GM12878 (cell line): ENCODE data around the gene SLAMF1. TPM values are rescaled to one million over a fixed set of nuclear protein-coding genes. Genes with fewer than 3 reads are reported as not detected.
A peak's percentile ranks its signal among the peaks of the same experiment; 100 is the strongest.

Experiments used
- CHD2 ChIP-seq: IDR thresholded peaks from 2 replicates; pipeline ENCODE4 v1.6.1; 2011; ENCODE audit warnings: low read depth, low read length, improper control_type of control experiment, borderline replicate concordance
- FOS ChIP-seq: IDR thresholded peaks from 3 replicates; pipeline ENCODE4 v1.6.1; 2011; ENCODE audit warnings: borderline replicate concordance; ENCODE audit not compliant: insufficient read length; ENCODE audit errors: extremely low read depth
- HDAC2 ChIP-seq: fragments of 200-600 bp; sonication (generic); IDR thresholded peaks from 2 replicates; pipeline ENCODE4 v1.6.1; 2017
- IKZF2 ChIP-seq, 2 experiments: fragments of 450-650 bp; IDR thresholded peaks; 2 replicates each; pipeline ENCODE4 v1.6.1; 2017; ENCODE audit warnings: mild to moderate bottlenecking in 2 of 2, moderate library complexity in 2 of 2
- MXI1 ChIP-seq: fragments of 150-350 bp; IDR thresholded peaks from 2 replicates; pipeline ENCODE4 v1.6.1; 2011; ENCODE audit warnings: low read depth, mild to moderate bottlenecking, inconsistent platforms, low read length, improper control_type of control experiment
- MYB ChIP-seq: fragments of 150-350 bp; IDR thresholded peaks from 2 replicates; pipeline ENCODE4 v1.6.1; 2014; ENCODE audit warnings: mild to moderate bottlenecking, low read depth, low read length, borderline replicate concordance
- NBN ChIP-seq: fragments of 450-650 bp; IDR thresholded peaks from 2 replicates; pipeline ENCODE4 v1.6.1; 2016
- POLR2A ChIP-seq: IDR thresholded peaks from 2 replicates; pipeline ENCODE4 v1.6.1; 2011; ENCODE audit warnings: low read depth, mild to moderate bottlenecking, low read length
- RAD51 ChIP-seq: fragments of 450-650 bp; IDR thresholded peaks from 2 replicates; pipeline ENCODE4 v1.6.1; 2016; ENCODE audit warnings: moderate library complexity, mild to moderate bottlenecking, inconsistent platforms
- RCOR1 ChIP-seq: conservative IDR thresholded peaks from 2 replicates; pipeline ENCODE4 v1.6.1; 2012; ENCODE audit warnings: low read depth, low read length, improper control_type of control experiment
- SIN3A ChIP-seq: IDR thresholded peaks from 2 replicates; pipeline ENCODE4 v1.6.1; 2012; ENCODE audit warnings: low read depth, low read length, improper control_type of control experiment
- STAT3 ChIP-seq: IDR thresholded peaks from 2 replicates; pipeline ENCODE4 v1.6.1; 2011; ENCODE audit warnings: low read depth, low read length, improper control_type of control experiment
- TBL1XR1 ChIP-seq: IDR thresholded peaks from 2 replicates; pipeline ENCODE4 v1.6.1; 2012; ENCODE audit warnings: low read depth, low read length, improper control_type of control experiment
- TCF12 ChIP-seq: IDR thresholded peaks from 2 replicates; pipeline ENCODE4 v1.6.1; 2011; ENCODE audit warnings: low read depth, mild to moderate bottlenecking, low read length
- YBX1 ChIP-seq: fragments of 450-650 bp; IDR thresholded peaks from 2 replicates; pipeline ENCODE4 v1.6.1; 2016; ENCODE audit warnings: antibody characterized with exemption
- polyA plus RNA-seq, 11 experiments: library from polyadenylated mRNA; depleted of rRNA in 4 of 11; unstranded in 6 of 11; stranded (reverse) in 5 of 11; fragments of >200 nt; fragmentation: Nextera tagmentation in 4 of 11; fragmentation: Illumina TruSeq in 1 of 11; extraction: Ambion mirVana in 4 of 11; extraction: Trizol in 1 of 11; gene quantifications; 1 replicate in 1 of 11; 2 replicates in 10 of 11; pipeline versions ENCODE4 v1.2.1 to v1.2.3, GENCODE V29; 2011 to 2016; ENCODE audit warnings: inconsistent platforms in 2 of 11, missing spikeins in 2 of 11, low read depth in 1 of 11
- total RNA-seq, 4 experiments: library from RNA; depleted of rRNA in 3 of 4; stranded (reverse); fragments of >200 nt in 3 of 4; fragmentation: Illumina TruSeq in 1 of 4; extraction: Trizol in 1 of 4; gene quantifications; 2 replicates each; pipeline versions ENCODE4 v1.2.1 to v1.2.3, GENCODE V29; 2013 to 2021
- TF ChIP-seq, protein P1 (sequence below): fragments of 450-650 bp; IDR thresholded peaks from 2 replicates; pipeline ENCODE4 v1.6.1; 2018; ENCODE audit warnings: mild to moderate bottlenecking, low read depth, moderate library complexity; ENCODE audit not compliant: partially characterized antibody
- TF ChIP-seq, protein P2 (sequence below): fragments of 450-650 bp; formaldehyde crosslinking; IDR thresholded peaks from 2 replicates; pipeline ENCODE4 v1.4.0; 2022; ENCODE audit warnings: mild to moderate bottlenecking, moderate library complexity
- TF ChIP-seq, protein P3 (sequence below): IDR thresholded peaks from 2 replicates; pipeline ENCODE4 v1.6.1; 2011; ENCODE audit warnings: low read depth, mild to moderate bottlenecking, low read length, moderate library complexity, borderline replicate concordance; ENCODE audit errors: extremely low read depth
- TF ChIP-seq, protein P4 (sequence below): fragments of 450-650 bp; IDR thresholded peaks from 2 replicates; pipeline ENCODE4 v1.6.1; 2014; ENCODE audit warnings: mild to moderate bottlenecking
- TF ChIP-seq, protein P5 (sequence below): fragments of 450-650 bp; IDR thresholded peaks from 2 replicates; pipeline ENCODE4 v1.6.1; 2017; ENCODE audit warnings: mild to moderate bottlenecking, moderate library complexity

SLAMF1 gene
- total and polyA plus RNA-seq, 10 of the 15 experiments (the other 5 are each of a cell fraction or from before 2014, with no cell fraction given): 87.3 to 260 (median 131) TPM

DNA sequence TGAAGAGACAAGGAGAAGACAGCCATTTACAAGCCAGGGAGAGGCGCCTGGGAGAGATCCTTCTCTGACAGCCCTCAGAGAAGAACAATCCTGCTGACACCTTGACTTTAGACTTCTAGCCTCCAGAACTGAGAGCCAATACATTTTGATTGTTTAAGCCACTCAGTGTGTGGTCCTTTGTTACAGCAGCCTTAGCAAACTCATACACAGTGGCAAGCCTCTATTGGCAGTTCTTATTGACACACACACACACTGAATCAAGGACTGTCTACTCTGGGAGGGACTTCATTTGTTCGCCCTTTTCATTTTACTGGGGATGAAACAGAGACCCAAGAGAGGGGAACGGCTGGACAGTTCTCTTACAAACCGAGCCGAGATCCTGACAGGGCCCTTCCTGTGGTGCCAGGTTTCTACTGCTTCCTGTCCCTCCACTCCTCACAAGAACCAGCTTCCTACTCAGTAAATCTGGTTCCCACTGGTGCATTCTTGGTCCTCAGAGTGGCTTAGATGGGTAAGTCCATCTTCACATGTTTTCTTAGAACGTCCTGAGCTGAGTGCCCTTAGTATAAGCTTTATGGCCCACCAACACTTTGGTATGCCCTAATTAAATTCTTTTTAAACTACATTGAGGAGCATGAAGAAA lies 14.7 kb downstream of the SLAMF1 start (continued):
- TF ChIP-seq, protein P1, sequence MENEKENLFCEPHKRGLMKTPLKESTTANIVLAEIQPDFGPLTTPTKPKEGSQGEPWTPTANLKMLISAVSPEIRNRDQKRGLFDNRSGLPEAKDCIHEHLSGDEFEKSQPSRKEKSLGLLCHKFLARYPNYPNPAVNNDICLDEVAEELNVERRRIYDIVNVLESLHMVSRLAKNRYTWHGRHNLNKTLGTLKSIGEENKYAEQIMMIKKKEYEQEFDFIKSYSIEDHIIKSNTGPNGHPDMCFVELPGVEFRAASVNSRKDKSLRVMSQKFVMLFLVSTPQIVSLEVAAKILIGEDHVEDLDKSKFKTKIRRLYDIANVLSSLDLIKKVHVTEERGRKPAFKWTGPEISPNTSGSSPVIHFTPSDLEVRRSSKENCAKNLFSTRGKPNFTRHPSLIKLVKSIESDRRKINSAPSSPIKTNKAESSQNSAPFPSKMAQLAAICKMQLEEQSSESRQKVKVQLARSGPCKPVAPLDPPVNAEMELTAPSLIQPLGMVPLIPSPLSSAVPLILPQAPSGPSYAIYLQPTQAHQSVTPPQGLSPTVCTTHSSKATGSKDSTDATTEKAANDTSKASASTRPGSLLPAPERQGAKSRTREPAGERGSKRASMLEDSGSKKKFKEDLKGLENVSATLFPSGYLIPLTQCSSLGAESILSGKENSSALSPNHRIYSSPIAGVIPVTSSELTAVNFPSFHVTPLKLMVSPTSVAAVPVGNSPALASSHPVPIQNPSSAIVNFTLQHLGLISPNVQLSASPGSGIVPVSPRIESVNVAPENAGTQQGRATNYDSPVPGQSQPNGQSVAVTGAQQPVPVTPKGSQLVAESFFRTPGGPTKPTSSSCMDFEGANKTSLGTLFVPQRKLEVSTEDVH: peak; percentile 45
- TF ChIP-seq RCOR1 (no peak), POLR2A (peak; percentile 62; the same call in 1 of the 2 replicates), HDAC2 (no peak), FOS (no peak), TBL1XR1 (no peak), STAT3 (no peak), SIN3A (no peak), IKZF2 (IDR thresholded peaks at IDR 0.05) (no peak), CHD2 (0 out of 2 replicates have a peak, but pooled peaks have one; percentile 9), TCF12 (no peak), RAD51 (no peak), NBN (no peak), MYB (no peak), MXI1 (0 out of 2 replicates have a peak, but pooled peaks have one; percentile 45), YBX1 (no peak)
- TF ChIP-seq, protein P2, sequence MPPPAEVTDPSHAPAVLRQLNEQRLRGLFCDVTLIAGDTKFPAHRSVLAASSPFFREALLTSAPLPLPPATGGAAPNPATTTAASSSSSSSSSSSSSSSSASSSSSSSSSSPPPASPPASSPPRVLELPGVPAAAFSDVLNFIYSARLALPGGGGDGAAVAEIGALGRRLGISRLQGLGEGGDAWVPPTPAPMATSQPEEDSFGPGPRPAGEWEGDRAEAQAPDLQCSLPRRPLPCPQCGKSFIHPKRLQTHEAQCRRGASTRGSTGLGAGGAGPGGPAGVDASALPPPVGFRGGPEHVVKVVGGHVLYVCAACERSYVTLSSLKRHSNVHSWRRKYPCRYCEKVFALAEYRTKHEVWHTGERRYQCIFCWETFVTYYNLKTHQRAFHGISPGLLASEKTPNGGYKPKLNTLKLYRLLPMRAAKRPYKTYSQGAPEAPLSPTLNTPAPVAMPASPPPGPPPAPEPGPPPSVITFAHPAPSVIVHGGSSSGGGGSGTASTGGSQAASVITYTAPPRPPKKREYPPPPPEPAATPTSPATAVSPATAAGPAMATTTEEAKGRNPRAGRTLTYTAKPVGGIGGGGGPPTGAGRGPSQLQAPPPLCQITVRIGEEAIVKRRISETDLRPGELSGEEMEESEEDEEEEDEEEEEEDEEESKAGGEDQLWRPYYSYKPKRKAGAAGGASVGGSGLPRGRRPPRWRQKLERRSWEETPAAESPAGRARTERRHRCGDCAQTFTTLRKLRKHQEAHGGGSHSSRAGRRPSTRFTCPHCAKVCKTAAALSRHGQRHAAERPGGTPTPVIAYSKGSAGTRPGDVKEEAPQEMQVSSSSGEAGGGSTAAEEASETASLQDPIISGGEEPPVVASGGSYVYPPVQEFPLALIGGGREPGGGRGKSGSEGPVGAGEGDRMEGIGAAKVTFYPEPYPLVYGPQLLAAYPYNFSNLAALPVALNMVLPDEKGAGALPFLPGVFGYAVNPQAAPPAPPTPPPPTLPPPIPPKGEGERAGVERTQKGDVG: no peak; the same call in 1 of the 2 replicates
- TF ChIP-seq, protein P3, sequence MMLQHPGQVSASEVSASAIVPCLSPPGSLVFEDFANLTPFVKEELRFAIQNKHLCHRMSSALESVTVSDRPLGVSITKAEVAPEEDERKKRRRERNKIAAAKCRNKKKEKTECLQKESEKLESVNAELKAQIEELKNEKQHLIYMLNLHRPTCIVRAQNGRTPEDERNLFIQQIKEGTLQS: no peak
- TF ChIP-seq, protein P4, sequence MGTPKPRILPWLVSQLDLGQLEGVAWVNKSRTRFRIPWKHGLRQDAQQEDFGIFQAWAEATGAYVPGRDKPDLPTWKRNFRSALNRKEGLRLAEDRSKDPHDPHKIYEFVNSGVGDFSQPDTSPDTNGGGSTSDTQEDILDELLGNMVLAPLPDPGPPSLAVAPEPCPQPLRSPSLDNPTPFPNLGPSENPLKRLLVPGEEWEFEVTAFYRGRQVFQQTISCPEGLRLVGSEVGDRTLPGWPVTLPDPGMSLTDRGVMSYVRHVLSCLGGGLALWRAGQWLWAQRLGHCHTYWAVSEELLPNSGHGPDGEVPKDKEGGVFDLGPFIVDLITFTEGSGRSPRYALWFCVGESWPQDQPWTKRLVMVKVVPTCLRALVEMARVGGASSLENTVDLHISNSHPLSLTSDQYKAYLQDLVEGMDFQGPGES: no peak
- TF ChIP-seq, protein P5, sequence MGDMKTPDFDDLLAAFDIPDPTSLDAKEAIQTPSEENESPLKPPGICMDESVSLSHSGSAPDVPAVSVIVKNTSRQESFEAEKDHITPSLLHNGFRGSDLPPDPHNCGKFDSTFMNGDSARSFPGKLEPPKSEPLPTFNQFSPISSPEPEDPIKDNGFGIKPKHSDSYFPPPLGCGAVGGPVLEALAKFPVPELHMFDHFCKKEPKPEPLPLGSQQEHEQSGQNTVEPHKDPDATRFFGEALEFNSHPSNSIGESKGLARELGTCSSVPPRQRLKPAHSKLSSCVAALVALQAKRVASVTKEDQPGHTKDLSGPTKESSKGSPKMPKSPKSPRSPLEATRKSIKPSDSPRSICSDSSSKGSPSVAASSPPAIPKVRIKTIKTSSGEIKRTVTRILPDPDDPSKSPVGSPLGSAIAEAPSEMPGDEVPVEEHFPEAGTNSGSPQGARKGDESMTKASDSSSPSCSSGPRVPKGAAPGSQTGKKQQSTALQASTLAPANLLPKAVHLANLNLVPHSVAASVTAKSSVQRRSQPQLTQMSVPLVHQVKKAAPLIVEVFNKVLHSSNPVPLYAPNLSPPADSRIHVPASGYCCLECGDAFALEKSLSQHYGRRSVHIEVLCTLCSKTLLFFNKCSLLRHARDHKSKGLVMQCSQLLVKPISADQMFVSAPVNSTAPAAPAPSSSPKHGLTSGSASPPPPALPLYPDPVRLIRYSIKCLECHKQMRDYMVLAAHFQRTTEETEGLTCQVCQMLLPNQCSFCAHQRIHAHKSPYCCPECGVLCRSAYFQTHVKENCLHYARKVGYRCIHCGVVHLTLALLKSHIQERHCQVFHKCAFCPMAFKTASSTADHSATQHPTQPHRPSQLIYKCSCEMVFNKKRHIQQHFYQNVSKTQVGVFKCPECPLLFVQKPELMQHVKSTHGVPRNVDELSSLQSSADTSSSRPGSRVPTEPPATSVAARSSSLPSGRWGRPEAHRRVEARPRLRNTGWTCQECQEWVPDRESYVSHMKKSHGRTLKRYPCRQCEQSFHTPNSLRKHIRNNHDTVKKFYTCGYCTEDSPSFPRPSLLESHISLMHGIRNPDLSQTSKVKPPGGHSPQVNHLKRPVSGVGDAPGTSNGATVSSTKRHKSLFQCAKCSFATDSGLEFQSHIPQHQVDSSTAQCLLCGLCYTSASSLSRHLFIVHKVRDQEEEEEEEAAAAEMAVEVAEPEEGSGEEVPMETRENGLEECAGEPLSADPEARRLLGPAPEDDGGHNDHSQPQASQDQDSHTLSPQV: no peak
